Measurements from ENCODE around the gene QKI.

DNA sequence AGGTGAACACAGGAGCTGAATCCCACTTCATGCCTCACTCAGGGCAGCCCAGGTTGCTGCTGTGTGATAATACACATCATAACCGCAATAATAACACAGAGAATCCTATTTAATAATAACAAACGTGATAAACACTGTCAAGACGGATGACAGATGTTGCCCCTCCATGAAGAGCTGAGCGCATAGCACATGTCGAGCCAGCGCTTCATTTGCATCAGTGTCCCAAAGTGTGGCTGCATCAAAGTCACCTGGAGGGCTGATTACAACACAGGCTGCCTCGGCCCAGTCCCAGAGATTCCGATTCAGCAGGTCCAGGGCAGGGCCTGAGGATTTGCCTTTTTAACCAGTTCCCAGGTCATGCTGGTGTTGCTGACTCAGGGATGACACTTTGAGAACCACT lies 198.5 kb downstream of the QKI start:
- no peak for TF ChIP-seq POLR2A (IDR thresholded peaks at IDR 0.05)
- TF ChIP-seq, protein P1, sequence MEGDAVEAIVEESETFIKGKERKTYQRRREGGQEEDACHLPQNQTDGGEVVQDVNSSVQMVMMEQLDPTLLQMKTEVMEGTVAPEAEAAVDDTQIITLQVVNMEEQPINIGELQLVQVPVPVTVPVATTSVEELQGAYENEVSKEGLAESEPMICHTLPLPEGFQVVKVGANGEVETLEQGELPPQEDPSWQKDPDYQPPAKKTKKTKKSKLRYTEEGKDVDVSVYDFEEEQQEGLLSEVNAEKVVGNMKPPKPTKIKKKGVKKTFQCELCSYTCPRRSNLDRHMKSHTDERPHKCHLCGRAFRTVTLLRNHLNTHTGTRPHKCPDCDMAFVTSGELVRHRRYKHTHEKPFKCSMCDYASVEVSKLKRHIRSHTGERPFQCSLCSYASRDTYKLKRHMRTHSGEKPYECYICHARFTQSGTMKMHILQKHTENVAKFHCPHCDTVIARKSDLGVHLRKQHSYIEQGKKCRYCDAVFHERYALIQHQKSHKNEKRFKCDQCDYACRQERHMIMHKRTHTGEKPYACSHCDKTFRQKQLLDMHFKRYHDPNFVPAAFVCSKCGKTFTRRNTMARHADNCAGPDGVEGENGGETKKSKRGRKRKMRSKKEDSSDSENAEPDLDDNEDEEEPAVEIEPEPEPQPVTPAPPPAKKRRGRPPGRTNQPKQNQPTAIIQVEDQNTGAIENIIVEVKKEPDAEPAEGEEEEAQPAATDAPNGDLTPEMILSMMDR (IDR thresholded peaks at IDR 0.05) = no peak
